ENCODE measurements around the gene TMPRSS11F.

DNA sequence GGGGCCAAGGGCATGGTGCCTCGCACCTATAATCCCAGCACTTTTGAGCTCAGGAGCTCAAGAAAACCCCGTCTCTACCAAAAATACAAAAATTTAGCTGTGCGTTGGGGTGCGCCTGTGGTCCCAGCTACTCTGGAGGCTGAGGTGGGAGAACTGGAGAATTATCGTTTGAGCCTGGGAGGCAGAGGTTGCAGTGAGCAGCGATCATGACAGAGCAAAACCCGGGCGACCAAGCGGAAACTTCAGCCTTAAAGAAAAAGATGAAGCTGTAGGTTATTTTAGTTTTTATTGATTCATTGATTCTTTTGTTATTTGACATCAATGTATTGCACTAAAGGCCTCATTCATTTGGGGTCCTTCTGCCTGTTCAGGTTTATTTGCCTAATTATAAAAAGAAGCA is 5.4 kb downstream of the TMPRSS11F start:
- TF ChIP-seq, protein P1, sequence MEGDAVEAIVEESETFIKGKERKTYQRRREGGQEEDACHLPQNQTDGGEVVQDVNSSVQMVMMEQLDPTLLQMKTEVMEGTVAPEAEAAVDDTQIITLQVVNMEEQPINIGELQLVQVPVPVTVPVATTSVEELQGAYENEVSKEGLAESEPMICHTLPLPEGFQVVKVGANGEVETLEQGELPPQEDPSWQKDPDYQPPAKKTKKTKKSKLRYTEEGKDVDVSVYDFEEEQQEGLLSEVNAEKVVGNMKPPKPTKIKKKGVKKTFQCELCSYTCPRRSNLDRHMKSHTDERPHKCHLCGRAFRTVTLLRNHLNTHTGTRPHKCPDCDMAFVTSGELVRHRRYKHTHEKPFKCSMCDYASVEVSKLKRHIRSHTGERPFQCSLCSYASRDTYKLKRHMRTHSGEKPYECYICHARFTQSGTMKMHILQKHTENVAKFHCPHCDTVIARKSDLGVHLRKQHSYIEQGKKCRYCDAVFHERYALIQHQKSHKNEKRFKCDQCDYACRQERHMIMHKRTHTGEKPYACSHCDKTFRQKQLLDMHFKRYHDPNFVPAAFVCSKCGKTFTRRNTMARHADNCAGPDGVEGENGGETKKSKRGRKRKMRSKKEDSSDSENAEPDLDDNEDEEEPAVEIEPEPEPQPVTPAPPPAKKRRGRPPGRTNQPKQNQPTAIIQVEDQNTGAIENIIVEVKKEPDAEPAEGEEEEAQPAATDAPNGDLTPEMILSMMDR (IDR thresholded peaks at IDR 0.05; ENCODE audit: borderline replicate concordance, extremely low read depth, low read length, poor library complexity, severe bottlenecking): no peak
- TF ChIP-seq EZH2 (IDR thresholded peaks at IDR 0.05; ENCODE audit: borderline replicate concordance, low read depth, low read length, severe bottlenecking): no peak
